ENCODE measurements around the gene TBC1D22A. TPM values are rescaled to one million over a fixed set of nuclear protein-coding genes. Genes with fewer than 3 reads are reported as not detected.

TBC1D22A gene
- total and polyA plus RNA-seq, 10 of the 15 experiments (the other 5 are each of a cell fraction or from before 2014, with no cell fraction given), result 0.63 to 44.7 (median 27.4) TPM

- H3K27me3 ChIP-seq (replicated peaks in 1 of 2; ENCODE audit: control insufficient read depth in 2 of 2, insufficient read depth in 2 of 2, low read length in 1 of 2), result no peaks in the 10 kb centered on the region
- H3K9me3 ChIP-seq (replicated peaks; ENCODE audit: control insufficient read depth, insufficient read depth, low read length), result no peaks in the 10 kb centered on the region
- H3K79me2 ChIP-seq (ENCODE audit: control insufficient read depth, insufficient read depth, low read length), result peaks cover 9% of the 10 kb centered on the region
- intact Hi-C loops (cut with micrococcal nuclease; ENCODE audit: unreplicated experiment) (no loop called here), in situ Hi-C loops (cut with MboI) (no loop called here)
- no peaks in the 10 kb centered on the region; the same call in 1 of the 2 replicates for H3K4me1 ChIP-seq (ENCODE audit: control insufficient read depth, insufficient read depth, low read length)
- peaks cover 2% of the 10 kb centered on the region; the same call in 1 of the 2 replicates for H4K20me1 ChIP-seq (ENCODE audit: control insufficient read depth, insufficient read depth)
- H3K9ac ChIP-seq (ENCODE audit: control insufficient read depth, insufficient read depth, low read length), result no peak overlapping the region
- H2AFZ ChIP-seq (ENCODE audit: control insufficient read depth, low read depth, low read length), result no peak overlapping the region
- ChIA-PET SMC1A (ENCODE audit: uncharacterized antibody, unreplicated experiment) (interaction anchor here (0.7 to 6.6 kb wide), 2 partner anchors 31 to 49 kb away, joined by 3 to 100 read pairs; no protein-coding TSS in a partner anchor), RAD21 (ENCODE audit: unreplicated experiment) (interaction anchor here (9.7 kb wide), 1 partner anchor 46 kb away, joined by 199 read pairs; the partner anchor contains the start of gene TBC1D22A), CTCF (interaction anchor here (0.7 to 9.0 kb wide), 4 partner anchors 8 to 243 kb away, joined by 3 to 297 read pairs (median 24); partner anchors contain the start of gene TBC1D22A), POLR2A (interaction anchor here (0.6 kb wide), 1 partner anchor 507 kb away, joined by 8 read pairs; no protein-coding TSS in a partner anchor)
- no peak for FAIRE-seq
- BruUV-seq (replicated peaks), result no TSS peak
- H3K36me3 ChIP-seq (ENCODE audit: control insufficient read depth in 2 of 2, insufficient read depth in 2 of 2, low read length in 1 of 2), result peaks cover 30 to 32% of the 10 kb centered on the region in 2 experiments; a peak in 3 of 4 replicates
- no peak overlapping the region for H3K4me3 ChIP-seq
- 63% methylated on average over 7 of the region's 7 CpGs for WGBS (ENCODE audit: insufficient coverage, insufficient replicate concordance, low lambda C conversion rate, missing lambda C conversion rate)
- H3K27ac ChIP-seq (ENCODE audit: control insufficient read depth, insufficient read depth), result no peak overlapping the region
- ATAC-seq, result no peak
- TF ChIP-seq RUNX3 (IDR thresholded peaks at IDR 0.05; ENCODE audit: low read length) (peak; percentile 41; the same call in 1 of the 2 replicates), JUND (IDR thresholded peaks at IDR 0.05; ENCODE audit: low read depth, low read length) (no peak)
- no peak for DNase-seq (ENCODE audit: low read depth, low spot score)
- no peak overlapping the region for H3K4me2 ChIP-seq (ENCODE audit: control insufficient read depth, insufficient read depth)
Measured at GRCh38 chr22:46806794-46807193, 44.3 kb downstream of the TBC1D22A start.

- ChIA-PET POLR2A (no interaction called here), CTCF (interaction anchor here (2.0 to 9.0 kb wide), 2 partner anchors 8 to 48 kb away, joined by 5 to 297 read pairs; partner anchors contain the start of gene TBC1D22A), RAD21 (ENCODE audit: unreplicated experiment) (interaction anchor here (9.7 kb wide), 1 partner anchor 46 kb away, joined by 199 read pairs; the partner anchor contains the start of gene TBC1D22A), SMC1A (ENCODE audit: uncharacterized antibody, unreplicated experiment) (no interaction called here)
- Histone ChIP-seq H3K27me3 (replicated peaks in 1 of 2; ENCODE audit: control insufficient read depth in 2 of 2, insufficient read depth in 2 of 2, low read length in 1 of 2) (no peaks in the 10 kb centered on the region), H3K9ac (ENCODE audit: control insufficient read depth, insufficient read depth, low read length) (no peak overlapping the region), H3K9me3 (replicated peaks; ENCODE audit: control insufficient read depth, insufficient read depth, low read length) (no peaks in the 10 kb centered on the region), H3K27ac (ENCODE audit: control insufficient read depth, insufficient read depth) (no peak overlapping the region), H3K79me2 (ENCODE audit: control insufficient read depth, insufficient read depth, low read length) (peaks cover 9% of the 10 kb centered on the region), H4K20me1 (ENCODE audit: control insufficient read depth, insufficient read depth) (peaks cover 2% of the 10 kb centered on the region; the same call in 1 of the 2 replicates), H3K4me2 (ENCODE audit: control insufficient read depth, insufficient read depth) (no peak overlapping the region), H2AFZ (ENCODE audit: control insufficient read depth, low read depth, low read length) (no peak overlapping the region), H3K4me1 (ENCODE audit: control insufficient read depth, insufficient read depth, low read length) (no peaks in the 10 kb centered on the region; the same call in 1 of the 2 replicates), H3K4me3 (no peak overlapping the region), H3K36me3 (ENCODE audit: control insufficient read depth in 2 of 2, insufficient read depth in 2 of 2, low read length in 1 of 2) (peaks cover 30 to 32% of the 10 kb centered on the region in 2 experiments; a peak in 3 of 4 replicates)
- TF ChIP-seq MAX (IDR thresholded peaks at IDR 0.05; ENCODE audit: low read depth, low read length) (no peak), YBX1 (IDR thresholded peaks at IDR 0.05) (no peak)
- WGBS (ENCODE audit: insufficient coverage, insufficient replicate concordance, low lambda C conversion rate, missing lambda C conversion rate), result over 99% methylated on average over 6 of the region's 6 CpGs
- FAIRE-seq (no peak), ATAC-seq (no peak), DNase-seq (ENCODE audit: low read depth, low spot score) (no peak)
- in situ Hi-C loops (cut with MboI), result no loop called here
- intact Hi-C loops (cut with micrococcal nuclease; ENCODE audit: unreplicated experiment), result no loop called here
- BruUV-seq (replicated peaks), result no TSS peak
Measured at GRCh38 chr22:46807458-46807857, 45.0 kb downstream of the TBC1D22A start.

Measured in GM12878 (cell line).